TTC549 (cell line): ENCODE data around the gene STOML1.
"Not testable (repeated sequence)": the region's sequence is repeated elsewhere in the genome, so short reads cannot be mapped to it uniquely, and the experiment has no call there.

Experiments used
- FAIRE-seq: peaks from 2 replicates; lab custom pipeline; 2012; peaks lifted over from hg19 to GRCh38; lab: Jason Lieb, UNC

Gene STOML1

DNA sequence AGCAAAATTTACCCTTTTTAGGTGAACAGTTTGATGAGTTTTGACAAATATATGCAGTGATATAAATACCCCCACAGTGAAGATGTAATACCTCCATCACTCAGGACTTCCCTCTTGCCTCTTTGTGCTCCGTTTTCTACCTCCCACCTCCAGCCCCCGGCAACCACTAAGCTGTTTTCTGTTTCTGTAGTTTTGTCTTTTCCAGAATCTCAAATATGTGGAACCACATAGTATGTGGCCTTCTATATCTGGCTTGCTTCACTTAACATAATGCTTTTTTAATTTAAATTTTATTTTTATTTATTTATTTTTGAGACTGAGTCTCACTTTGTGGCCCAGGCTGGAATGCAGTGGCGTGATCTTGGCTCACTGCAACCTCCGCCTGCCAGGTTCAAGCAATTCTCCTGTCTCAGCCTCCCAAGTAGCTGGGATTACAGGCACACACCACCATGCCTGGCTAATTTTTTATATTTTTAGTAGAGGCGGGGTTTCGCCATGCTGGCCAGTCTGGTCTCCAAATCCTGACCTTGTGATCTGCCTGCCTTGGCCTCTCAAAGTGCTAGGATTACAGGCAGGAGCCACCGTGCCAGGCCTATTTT is 31.5 kb downstream of the STOML1 start:
- FAIRE-seq = not testable (repeated sequence)

DNA sequence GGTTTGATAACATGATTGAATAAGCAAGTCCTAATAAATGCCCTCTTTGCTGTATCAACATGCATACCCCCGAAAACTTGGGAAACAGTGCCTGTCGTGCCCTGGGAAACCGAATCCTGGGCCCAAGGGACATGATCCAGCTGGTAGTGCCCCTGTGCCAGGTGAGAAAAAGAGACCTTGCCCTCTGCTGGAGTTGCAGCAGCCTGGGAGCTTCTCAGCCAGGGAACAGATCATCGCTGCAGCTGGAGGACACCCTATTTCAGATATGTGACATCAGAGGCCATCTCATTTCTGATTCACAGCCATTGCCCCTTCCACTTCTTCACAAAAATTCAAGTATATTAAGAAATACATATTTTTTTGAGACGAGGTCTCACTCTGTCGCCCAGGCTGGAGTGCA is 32.3 kb downstream of the STOML1 start:
- FAIRE-seq = no peak

DNA sequence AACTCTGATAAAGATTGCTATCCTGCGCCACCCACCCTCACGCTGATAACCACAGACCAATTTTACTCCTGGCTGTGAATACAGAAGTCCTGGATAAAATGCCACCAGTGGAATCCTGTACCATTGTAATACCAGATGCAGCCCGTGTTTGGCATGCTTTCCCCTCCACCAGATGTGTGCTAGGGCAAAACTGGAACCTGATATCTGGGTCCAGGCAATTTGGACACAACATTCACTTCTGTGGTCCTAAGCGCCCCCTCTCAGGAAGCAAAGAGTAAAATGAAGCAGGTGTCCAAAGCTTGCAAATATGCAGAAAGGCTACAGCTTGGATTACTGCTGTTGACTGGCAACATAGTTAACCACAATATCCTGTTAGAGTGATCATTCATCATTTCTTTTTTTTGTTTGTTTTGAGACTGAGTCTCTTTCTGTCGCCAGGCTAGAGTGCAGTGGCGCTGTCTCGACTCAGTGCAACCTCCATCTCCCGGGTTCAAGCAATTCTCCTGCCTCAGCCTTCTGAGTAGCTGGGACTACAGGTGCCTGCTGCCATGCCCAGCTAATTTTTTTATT is 33.0 kb downstream of the STOML1 start:
- FAIRE-seq = no peak

DNA sequence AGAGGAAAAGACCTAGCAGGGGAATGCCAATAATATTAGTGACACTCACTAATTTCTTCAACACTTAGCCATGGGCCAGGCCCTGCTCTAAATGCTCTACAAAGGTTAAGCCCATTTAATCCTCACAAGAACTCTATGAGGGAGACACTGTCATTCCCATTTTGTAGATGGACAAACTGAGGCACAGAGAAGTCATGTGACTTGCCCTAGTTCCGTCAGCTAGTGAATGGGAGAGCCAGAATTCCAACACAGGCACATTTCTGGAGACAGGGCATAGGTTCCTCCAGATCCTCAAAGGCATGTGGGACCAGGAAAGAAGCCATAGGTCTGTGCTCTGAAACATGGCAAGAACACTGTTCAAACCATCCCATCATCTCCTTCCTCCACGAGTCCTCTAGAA is 34.3 kb downstream of the STOML1 start:
- FAIRE-seq = no peak

DNA sequence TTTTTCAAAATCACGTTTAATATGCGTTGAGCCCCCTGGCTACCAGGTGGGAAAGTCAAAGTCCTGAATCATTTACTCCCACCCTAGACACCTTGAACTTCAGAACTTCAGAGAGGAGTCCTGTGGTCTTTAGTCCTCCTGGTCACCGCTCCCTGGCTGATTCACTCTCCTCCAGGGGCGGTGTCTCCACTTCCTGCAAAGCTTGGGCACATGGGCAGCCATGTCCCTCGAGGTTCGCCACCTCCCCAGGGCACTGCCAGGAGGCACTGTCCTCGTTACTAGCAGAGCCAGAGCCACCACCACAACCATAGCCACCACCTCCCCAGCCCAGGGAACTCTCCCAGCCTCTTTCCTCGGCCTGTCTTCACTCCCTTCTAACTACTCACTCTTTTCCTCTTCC is 34.8 kb downstream of the STOML1 start:
- FAIRE-seq = no peak

DNA sequence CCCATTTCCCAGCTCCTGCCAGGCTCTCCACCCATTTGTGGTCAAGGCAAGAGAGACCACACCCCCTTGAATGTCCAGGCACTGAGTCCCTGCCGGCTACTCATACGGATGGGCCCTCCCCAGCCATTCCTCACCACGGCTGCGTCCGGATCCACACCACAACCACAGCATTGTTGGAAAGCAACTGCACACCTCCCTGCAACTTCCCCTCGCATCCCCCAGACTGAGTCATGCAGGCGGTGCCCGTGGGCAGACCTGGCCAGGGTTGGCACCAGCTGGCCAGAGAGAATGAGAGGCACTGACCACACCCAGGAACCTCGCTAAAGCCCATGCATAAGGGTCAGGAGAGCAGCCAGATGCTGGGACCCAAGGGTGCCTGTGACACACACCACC is 35.4 kb downstream of the STOML1 start:
- no peak for FAIRE-seq

DNA sequence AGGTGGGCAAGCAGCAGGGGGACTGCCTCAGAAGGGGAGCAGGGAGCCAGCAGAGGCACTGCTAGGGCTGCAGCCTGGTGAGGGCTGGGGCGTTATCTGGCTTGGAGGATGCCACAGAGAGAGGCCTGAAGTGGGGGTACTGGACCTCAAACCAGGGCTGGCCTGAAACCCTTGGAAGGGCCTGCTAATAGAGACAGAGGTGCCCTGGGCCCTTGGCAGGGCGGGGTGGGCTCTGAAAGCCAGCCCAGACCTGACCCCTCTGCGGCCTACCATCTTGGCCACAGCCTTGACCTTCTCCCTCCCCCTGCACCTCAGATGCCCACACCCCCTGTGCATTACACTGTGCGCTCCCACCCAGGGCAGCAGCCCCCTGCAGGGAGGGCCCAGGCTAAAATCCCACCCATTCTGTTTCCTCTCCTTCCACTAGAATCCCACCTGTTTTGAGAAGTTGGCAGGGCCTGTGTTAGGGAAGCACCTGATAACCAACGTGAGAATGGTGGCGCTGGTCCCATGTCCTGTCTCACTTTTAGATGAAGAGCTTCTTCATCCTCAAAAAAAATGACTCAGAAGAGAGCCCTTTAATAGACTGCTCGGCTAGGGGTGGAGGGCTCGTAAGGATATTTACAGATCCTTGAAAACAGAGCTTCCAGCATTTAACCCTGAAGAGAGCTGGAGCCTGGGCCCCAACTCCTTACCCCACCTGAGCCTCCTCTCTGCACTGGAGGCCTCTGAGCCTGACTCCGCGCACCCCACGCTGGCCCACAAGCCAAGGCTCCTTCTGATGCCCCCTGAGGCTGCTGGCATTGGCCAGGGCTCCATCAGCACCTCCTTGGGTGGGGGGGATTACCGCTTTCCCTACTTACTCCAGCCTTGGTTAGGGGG is 36.0 kb downstream of the STOML1 start:
- no peak for FAIRE-seq

DNA sequence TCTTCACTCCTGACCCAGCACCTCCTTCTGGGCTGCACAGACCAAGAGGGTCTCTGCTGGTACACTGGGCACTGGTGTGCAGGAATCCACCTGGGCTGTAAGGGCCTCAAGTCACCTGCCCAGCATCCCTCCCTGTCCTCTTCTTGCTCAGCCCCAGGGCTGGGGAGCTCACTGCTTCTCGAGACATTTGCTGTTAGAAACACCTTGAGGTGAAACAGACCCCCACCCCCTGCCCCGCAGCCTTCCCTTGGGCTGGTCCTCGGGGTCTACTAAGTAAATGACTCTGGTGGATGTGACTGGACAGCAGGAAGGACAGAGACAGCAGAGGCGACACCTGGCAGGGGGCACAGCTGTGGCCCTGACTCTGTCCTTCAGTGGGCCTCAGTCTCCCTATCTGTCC is 36.8 kb downstream of the STOML1 start:
- FAIRE-seq = no peak

DNA sequence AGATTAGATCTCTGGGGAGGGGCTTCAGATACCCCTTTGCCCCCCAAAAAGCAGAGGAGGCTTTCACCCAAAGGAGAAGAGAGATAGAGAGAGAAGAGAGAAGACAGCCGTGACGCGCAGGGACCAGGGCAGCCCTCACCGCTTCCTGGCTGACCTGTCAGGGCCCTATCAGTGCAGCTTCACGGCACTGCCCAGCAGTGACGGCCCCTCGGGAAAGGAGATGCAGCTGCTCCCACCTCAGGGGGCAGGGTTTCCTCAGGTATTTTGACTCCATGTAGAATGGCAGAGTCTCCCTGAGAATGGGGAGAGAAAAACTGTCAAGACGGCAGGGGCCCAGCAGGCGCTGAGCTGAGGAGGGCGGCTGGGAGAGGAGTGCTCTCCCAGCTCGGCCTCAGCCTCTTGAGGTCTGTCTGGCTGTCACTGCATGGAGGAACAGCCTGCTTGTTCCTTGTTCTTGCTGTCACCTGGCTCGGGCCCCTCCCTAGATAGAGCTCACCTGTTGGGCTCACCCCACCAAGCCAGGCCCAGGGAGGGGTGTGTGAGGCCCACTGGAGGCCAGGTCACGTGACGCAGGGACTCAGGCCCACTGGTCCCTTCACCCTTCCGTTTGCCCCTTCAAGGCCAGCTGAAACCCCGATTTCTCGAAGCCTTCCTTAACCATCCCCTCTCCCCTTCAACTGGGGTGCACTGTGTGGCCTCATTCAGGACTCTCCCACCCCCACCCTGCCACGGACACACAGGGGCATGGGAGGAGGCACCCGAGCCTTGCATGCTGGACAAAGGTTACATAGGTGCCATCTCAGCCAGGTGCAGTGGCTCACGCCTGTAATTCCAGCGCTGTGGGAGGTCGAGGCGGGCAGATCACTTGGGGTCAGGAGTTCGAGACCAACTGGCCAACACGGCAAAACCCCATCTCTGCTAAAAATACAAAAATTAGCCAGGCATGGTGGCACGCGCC is 37.6 kb downstream of the STOML1 start:
- no peak for FAIRE-seq

DNA sequence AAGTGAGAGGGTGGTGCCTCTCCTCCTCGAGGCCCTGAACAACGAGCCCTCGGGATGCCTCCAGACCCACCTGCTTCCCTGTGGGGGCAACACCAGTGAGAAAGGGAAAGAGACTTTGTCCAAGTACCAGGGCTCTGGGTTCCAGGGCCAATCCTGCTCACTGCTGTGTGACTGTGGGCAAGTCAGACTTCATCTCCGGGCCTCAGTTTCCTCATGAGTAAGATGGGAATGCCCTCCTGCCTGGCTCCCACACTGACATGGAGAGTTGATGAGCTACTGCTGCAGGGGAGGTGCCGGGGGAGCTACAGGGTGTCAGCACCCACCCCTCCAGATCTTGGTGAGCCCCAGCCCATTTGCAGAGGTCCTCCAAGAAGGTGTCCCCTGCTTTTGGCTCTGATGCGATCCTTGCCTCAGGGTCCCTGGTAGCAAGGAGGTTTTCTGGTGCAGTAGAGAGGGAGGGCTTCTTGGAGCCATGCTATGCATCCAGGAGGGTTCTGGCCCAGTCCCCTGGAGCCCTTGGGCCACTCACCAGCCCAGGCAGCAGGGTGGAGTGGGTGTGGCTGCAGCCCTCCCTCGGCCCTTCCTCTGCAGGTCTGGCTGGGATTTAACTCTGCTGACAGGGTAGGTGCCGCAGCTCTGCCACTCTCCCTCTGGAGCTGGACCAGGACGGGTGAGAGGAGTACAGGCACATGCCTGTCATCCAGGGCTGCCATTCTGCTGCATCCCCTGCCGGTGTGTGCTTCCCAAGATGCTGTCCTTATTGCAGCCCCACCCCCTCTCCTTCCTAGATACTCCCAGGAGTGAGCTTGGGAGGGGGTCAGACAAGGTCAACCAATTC is 39.0 kb downstream of the STOML1 start:
- FAIRE-seq = no peak

DNA sequence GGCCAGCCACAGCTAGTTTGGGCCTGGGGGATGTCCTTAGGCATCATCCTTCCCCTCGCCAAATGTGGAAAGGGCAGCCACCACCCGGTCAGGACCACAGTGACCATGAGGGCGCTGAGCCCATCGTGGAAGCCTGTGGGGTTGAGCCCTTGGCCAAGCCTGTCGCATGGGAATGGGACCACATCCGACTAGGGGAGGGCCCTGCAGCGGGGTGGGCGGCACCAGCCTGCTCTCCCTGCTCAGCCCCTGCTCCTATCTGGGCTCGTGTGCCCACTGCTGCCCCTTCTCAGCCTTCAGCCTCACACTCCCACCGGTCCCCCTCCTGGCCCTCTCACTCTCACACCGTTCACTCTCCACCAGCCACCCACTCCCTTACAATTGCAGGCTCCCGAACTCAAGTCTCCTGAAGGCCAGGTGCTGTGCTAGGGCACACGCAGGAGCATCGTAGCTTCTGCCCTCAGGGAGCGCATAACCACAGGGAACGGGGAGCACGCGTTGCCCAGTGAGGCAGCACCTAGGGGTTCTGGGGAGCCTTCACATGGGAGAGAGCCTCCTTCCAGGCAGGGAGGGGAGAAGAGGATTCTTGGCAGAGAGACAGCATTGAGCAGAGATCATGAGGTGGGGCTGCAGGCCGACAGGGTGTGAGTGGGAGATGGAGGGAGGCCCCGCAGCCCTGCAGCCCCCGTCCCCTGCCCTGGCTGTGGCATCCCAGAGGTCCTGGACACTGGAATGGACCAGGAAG is 39.8 kb downstream of the STOML1 start:
- no peak for FAIRE-seq

DNA sequence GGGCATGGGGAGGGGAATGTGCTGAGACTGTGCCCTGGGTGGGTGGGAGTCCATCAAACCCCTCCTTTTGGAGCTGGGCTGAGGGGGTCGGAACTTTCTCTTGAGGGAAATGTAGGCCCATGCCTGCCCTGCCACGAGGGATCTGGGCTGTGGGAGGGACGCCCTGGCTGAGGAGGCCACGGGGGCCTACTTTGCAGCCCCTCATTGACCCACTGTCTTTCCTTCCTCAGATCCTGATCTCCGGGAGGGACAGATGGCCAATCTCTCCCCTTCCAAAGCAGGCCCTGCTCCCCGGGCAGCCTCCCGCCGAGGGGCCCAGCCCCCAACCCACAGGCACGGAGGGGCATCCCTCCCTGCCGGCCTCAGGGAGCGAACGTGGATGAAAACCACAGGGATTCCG is 40.5 kb downstream of the STOML1 start:
- no peak for FAIRE-seq

DNA sequence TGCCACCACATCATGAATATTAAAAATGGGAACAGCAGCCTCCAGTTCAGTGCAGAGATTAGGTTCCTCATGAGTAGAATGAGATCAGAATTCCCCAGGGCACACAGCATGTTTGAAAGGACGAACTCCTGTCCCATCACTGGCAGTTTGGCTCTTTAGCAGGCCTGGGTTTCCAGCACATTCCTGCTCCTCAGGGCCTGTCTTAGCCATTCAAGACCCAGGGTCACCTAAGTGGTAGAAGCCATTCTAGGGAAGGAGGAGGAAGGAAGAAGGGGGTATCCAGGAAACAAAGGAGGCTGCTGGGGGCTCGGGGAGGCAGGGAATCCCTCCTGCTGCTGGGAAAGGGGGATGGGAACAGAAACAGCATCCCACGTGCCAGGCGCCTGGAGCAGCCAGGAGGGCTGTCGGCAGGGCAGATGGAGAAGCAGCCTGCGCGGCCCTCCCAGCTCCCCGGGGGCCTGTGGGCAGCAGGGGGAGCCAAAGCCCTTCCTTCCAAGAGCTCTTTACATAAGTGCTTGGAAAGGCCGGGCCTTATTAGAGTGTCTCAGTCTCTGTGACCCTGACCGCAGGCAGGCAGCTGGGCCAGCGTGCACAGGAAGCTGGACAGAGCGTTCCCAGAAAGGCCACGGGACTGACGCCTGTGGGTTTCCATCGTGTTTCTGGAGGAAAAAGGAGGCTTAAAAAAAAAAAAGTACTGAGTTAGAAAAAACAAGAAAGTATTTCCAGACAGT is 41.1 kb downstream of the STOML1 start:
- no peak for FAIRE-seq

DNA sequence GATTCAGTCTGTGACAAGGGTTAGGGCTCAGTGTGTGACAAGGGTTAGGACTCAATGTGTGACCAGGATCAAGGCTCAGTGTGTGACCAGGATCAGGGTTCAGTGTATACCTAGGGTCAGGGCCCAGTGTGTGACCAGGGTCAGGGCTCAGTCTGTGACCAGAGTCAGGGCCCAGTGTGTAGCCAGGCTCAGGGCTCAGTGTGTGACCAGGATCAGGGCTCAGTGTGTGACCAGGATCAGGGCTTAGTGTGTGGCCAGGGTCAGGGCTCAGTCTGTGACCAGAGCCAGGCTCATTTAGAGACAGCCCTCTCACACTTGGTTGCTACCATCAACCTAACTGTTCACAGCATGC is 41.6 kb downstream of the STOML1 start:
- no peak for FAIRE-seq

DNA sequence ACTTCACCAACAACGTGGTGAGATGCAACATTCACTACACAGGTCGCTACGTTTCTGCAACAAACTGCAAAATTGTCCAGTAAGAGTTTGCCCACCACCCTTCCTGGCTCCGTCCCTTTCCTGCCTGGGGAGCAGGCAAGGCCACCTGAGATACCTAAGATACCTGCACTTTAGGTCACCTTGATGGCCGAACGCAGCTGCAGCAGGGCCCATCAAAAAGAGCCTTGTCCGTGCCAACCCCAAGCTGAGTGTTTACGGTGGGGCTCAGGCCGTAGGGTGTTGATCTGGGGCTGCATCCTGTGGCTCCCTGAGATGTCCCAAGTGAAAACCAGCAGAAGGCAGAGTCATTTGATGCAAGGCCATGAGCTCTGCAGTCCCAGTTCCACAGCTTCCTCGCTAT is 42.6 kb downstream of the STOML1 start:
- no peak for FAIRE-seq

DNA sequence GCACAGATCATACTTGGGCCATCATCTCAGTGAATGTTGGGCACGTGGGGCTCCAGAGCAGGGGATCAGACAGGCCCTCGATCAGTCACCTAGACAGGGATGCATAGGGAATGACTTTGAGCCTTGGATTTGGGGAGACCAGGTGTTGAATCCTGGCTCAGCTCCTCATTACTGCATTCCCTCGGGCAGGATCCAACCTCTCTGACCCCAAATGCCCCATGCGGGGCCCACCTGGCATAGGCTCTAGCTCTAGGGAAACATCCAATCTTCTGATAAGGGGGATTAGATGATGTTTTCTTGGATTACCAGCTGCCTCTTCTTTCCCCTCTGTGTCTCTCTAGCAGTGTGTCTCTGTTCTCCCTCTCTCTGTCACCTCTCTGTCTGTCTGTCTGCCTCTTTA is 43.1 kb downstream of the STOML1 start:
- FAIRE-seq = no peak

DNA sequence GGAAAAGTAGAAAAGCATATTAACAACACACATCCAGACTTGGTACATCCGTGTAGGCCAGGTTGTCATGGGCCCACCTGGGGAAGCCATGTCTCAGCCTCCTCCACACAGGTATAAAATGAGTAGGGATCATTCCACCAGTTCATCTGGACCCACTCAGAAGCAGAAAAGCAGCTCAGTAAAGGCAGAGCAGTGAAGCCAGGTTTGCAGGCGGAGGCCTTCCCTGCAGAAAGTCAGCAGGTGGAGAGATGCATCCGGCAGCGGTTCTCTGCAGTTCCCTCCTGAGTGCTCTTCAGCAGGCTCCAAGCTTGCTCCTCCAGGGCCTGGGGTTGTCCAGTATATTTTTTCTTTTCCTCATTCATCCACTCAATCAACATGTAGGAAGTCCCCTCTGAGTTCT is 43.7 kb downstream of the STOML1 start:
- FAIRE-seq = no peak

DNA sequence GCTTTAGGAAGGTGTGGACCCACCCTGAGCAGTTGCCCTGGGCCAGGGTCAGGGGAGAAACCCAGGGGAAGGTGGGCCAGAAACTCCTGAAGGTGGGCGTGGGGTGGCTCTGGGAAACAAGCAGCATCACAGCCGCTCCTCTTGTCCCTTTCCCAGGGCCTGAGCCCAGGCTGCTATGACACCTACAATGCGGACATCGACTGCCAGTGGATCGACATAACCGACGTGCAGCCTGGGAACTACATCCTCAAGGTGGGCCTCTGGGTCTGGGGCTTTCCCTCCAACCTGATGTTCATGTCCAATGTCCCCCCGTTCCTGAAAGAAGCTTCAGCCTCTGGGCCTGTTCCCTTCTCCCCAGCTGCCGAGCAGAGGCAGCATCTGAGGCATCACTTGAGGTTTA is 44.4 kb downstream of the STOML1 start:
- FAIRE-seq = no peak

DNA sequence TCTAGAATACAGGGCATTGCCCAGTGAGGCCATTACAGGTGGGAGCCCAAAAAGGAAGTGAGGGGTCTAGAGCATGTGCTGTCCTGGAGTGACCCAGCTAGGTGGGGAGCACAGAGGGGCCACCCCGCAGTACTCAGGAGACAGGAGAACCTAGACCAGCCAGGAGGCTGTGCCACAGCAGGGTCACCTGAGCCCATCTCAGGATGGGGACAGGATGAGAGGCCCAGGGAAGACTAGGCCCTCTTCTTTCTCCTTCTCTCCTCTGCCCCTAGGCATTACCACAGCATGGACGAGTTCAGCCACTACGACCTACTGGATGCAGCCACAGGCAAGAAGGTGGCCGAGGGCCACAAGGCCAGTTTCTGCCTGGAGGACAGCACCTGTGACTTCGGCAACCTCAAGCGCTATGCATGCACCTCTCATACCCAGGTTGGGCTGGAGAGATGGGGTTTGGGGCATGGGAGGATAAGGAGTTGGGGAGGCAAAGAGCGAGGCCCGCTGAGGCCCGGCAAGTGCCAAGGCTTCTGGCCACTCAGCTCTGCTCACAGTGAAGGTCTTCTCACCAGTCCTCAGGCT is 45.2 kb downstream of the STOML1 start:
- no peak for FAIRE-seq
